Ishikawa (cell line): ENCODE results near the gene PTPRD.

Experiments used
- CEBPB ChIP-seq: IDR thresholded peaks from 2 replicates; pipeline ENCODE4 v1.6.1; 2012
- CREB1 ChIP-seq: IDR thresholded peaks from 2 replicates; pipeline ENCODE4 v1.6.1; 2012; ENCODE audit warnings: low read depth
- EGR1 ChIP-seq: IDR thresholded peaks from 2 replicates; pipeline ENCODE4 v1.6.1; 2012
- TCF12 ChIP-seq: IDR thresholded peaks from 2 replicates; pipeline ENCODE4 v1.6.1; 2012; ENCODE audit warnings: low read depth
- YY1 ChIP-seq: IDR thresholded peaks from 2 replicates; pipeline ENCODE4 v1.6.1; 2012; ENCODE audit warnings: low read depth
- ZBTB7A ChIP-seq: IDR thresholded peaks from 2 replicates; pipeline ENCODE4 v1.6.1; 2012; ENCODE audit warnings: low read depth
- TF ChIP-seq, protein P1 (sequence below): IDR thresholded peaks from 2 replicates; pipeline ENCODE4 v1.6.1; 2012; ENCODE audit warnings: low read depth, mild to moderate bottlenecking

DNA sequence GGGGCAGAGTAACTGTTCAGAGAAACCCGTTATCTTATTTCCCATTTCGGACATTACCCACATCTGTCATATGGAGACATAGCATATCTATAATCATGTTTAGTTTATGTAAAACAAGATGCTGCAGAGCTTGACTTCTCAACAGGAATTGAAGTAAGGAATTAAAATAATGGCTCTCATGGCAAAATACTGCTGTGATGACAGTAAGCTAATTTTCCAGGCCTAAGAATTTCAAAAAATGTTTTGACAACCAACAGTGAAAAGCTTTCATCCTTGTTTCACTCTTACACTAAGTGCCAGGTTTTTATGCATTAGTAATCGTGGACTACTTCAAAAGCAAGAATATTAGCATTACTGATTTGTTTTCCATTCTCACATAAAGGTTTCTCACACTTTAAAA, 518.2 kb downstream of the PTPRD start:
- TF ChIP-seq CREB1 (no peak), YY1 (no peak), CEBPB (no peak), TCF12 (no peak), EGR1 (no peak), ZBTB7A (no peak)
- TF ChIP-seq, protein P1, sequence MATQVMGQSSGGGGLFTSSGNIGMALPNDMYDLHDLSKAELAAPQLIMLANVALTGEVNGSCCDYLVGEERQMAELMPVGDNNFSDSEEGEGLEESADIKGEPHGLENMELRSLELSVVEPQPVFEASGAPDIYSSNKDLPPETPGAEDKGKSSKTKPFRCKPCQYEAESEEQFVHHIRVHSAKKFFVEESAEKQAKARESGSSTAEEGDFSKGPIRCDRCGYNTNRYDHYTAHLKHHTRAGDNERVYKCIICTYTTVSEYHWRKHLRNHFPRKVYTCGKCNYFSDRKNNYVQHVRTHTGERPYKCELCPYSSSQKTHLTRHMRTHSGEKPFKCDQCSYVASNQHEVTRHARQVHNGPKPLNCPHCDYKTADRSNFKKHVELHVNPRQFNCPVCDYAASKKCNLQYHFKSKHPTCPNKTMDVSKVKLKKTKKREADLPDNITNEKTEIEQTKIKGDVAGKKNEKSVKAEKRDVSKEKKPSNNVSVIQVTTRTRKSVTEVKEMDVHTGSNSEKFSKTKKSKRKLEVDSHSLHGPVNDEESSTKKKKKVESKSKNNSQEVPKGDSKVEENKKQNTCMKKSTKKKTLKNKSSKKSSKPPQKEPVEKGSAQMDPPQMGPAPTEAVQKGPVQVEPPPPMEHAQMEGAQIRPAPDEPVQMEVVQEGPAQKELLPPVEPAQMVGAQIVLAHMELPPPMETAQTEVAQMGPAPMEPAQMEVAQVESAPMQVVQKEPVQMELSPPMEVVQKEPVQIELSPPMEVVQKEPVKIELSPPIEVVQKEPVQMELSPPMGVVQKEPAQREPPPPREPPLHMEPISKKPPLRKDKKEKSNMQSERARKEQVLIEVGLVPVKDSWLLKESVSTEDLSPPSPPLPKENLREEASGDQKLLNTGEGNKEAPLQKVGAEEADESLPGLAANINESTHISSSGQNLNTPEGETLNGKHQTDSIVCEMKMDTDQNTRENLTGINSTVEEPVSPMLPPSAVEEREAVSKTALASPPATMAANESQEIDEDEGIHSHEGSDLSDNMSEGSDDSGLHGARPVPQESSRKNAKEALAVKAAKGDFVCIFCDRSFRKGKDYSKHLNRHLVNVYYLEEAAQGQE = no peak
